ENCODE results near the gene ANKS1B.
A peak's percentile ranks its signal among the peaks of the same experiment; 100 is the strongest.

The ANKS1B gene

DNA sequence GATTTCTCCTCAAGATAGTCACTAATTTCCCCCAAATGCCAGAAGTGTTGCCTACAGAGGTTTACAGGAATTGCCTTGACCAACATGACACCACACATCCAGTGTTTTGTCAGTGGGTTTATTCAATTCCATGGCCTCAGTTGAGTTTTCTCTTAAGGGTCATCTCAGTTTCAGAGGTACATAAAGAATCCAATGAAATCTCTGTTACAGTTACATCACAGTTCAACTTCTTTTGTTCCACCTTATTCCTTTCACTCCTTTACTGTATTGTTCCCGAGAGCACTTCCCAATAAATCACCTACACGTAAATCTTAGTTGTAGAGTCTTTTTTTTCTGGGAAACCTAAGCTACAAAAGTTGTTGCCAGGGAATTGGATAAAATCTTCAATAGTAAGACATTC, 410.8 kb downstream of the ANKS1B start:
- DNase-seq (ENCODE audit: low read depth), result no peak
- H3K4me3 ChIP-seq (ENCODE audit: low read depth, low read length), result no peak overlapping the region
- TF ChIP-seq, protein P1, sequence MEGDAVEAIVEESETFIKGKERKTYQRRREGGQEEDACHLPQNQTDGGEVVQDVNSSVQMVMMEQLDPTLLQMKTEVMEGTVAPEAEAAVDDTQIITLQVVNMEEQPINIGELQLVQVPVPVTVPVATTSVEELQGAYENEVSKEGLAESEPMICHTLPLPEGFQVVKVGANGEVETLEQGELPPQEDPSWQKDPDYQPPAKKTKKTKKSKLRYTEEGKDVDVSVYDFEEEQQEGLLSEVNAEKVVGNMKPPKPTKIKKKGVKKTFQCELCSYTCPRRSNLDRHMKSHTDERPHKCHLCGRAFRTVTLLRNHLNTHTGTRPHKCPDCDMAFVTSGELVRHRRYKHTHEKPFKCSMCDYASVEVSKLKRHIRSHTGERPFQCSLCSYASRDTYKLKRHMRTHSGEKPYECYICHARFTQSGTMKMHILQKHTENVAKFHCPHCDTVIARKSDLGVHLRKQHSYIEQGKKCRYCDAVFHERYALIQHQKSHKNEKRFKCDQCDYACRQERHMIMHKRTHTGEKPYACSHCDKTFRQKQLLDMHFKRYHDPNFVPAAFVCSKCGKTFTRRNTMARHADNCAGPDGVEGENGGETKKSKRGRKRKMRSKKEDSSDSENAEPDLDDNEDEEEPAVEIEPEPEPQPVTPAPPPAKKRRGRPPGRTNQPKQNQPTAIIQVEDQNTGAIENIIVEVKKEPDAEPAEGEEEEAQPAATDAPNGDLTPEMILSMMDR (IDR thresholded peaks at IDR 0.05; ENCODE audit: control insufficient read depth, extremely low read depth, insufficient read depth), result no peak

DNA sequence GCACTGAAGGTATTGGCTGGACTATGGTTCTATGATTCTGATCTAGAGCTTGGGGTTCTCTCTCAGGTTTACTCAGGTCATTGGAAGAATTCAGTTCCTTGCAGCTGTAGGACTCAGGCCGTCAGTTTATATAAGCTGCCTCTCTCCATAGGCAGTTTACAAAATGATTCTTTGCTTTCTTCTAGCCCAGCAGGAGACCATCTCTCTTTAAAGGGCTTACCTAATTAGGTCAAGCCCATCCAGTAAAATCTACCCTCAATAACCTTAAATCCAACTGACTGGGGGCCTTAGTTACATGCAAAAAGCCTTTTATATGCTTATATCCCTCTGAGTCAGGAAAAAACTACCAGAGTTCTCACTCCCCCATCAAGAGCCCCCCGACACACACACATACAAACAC, 417.7 kb downstream of the ANKS1B start:
- TF ChIP-seq, protein P1 (IDR thresholded peaks at IDR 0.05; ENCODE audit: control insufficient read depth, extremely low read depth, insufficient read depth), result no peak
- no peak for DNase-seq (ENCODE audit: low read depth)
- no peak overlapping the region for H3K4me3 ChIP-seq (ENCODE audit: low read depth, low read length)

DNA sequence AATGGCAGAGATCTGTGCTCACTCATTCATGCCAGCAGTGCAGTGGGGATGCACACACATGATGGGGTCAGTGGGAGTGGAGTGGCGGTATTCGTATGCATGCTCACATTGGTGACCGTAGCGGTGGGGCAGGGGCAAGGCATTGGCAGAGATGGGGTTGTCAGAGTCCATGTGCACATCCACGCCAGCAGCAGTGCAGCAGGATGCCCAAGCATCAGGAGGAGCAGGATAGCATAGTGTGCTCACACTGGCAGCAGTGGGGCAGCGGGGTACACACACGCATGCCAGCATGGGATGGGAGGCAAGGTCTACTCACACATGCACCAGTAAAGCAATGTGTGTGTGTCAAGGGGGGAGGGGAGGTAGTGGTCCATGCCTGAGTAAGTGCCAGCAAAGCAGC, 426.6 kb downstream of the ANKS1B start:
- no peak overlapping the region for H3K4me3 ChIP-seq (ENCODE audit: low read depth, low read length)
- TF ChIP-seq, protein P1 (IDR thresholded peaks at IDR 0.05; ENCODE audit: control insufficient read depth, extremely low read depth, insufficient read depth), result no peak
- DNase-seq (ENCODE audit: low read depth), result no peak

DNA sequence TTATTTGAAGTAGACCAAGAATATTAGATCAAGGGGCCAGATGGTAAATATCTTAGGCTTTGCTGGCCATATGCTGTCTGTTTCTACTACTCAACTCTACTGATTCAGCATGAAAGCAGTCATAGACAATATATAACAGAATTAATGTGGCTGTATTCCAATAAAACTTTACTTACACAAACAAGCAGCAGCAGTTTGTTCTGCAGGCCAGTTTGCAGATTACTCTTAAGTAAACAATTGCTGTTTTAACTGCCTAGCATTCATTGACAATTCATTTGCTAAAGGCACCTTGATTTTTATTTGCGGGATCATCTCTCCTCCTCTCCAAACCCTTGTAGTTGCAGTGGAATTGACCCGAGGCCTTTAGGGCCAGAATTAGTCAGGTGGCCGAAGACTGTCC, 431.3 kb downstream of the ANKS1B start:
- DNase-seq (ENCODE audit: low read depth), result peak; percentile 89
- TF ChIP-seq, protein P1 (IDR thresholded peaks at IDR 0.05; ENCODE audit: control insufficient read depth, extremely low read depth, insufficient read depth), result no peak
- no peak overlapping the region for H3K4me3 ChIP-seq (ENCODE audit: low read depth, low read length)

DNA sequence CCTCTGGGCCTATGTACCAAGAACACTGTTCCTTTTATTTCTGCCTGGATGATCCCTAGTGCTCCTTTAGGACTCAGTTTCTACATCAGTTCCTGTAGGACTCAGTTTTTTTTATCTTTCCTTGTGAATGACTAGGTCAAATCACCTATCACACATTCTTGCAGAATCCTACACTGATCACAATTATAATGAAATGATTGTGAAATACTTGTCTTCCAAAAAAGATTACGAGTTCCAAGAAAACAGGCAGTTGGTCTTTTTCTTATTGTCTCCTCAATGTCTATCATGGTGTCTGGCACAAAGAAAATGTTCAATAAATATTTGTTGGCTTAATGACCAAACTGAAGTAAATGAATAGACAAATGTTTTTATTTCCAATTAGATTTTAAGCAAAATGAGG, 432.7 kb downstream of the ANKS1B start:
- TF ChIP-seq, protein P1 (IDR thresholded peaks at IDR 0.05; ENCODE audit: control insufficient read depth, extremely low read depth, insufficient read depth), result no peak
- DNase-seq (ENCODE audit: low read depth), result no peak
- H3K4me3 ChIP-seq (ENCODE audit: low read depth, low read length), result no peak overlapping the region

DNA sequence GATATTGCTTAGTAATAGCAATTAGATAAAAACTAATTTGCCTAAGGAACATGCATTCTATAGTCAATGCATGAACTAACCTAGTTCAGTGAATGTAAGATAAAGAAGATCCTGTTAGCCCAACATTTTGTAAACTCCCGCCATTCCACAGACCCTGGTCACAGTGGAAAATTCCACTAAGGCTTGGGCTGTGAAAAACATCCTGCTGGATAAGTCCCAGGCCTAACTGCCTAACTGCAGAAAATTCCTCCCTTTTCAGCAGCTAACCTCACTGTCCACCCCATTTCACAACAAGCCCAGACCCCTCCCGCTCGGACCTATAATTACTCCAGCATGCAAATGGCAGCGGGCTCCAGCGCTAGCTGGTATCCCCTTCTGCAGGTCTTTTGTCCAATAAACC, 435.1 kb downstream of the ANKS1B start:
- DNase-seq (ENCODE audit: low read depth), result no peak
- TF ChIP-seq, protein P1 (IDR thresholded peaks at IDR 0.05; ENCODE audit: control insufficient read depth, extremely low read depth, insufficient read depth), result no peak
- H3K4me3 ChIP-seq (ENCODE audit: low read depth, low read length), result no peak overlapping the region

DNA sequence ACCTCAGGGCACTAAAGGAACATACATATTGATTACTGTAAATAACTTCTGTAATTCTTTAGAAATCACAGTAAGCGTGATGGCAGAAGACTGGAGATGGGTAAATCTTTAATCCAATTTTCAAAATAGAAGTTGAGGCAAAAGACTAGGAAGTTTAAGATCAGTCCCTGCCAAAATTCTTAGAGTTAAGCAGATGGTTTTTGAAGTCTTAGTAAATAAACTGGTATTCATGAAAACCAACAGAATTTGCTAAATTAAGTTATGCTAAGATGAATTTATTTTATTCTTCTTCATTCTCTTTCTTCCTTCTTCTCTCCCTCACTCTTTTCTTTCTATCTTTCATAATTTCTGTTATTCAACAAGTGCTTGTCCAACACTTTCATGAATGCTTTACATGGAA, 435.5 kb downstream of the ANKS1B start:
- no peak overlapping the region for H3K4me3 ChIP-seq (ENCODE audit: low read depth, low read length)
- TF ChIP-seq, protein P1 (IDR thresholded peaks at IDR 0.05; ENCODE audit: control insufficient read depth, extremely low read depth, insufficient read depth), result no peak
- no peak for DNase-seq (ENCODE audit: low read depth)
